GM21723 (cell line): ENCODE results near the gene DOCK8.

ENCODE experiments used
- ATAC-seq: cut with Tn5 transposase; IDR thresholded peaks from one replicate; pipeline ENCODE4 v1.9.1; 2021; ENCODE audit warnings: mild to moderate bottlenecking, moderate library complexity; ENCODE audit not compliant: unreplicated experiment

DOCK8 gene

GRCh38 chr9:487429-487828, 272.8 kb downstream of the DOCK8 start:
- no peak for ATAC-seq

- no peak for ATAC-seq
Measured at GRCh38 chr9:488448-488847, 273.8 kb downstream of the DOCK8 start.

GRCh38 chr9:489198-490197, 274.8 kb downstream of the DOCK8 start:
- no peak for ATAC-seq

GRCh38 chr9:494764-495163, 280.1 kb downstream of the DOCK8 start:
- ATAC-seq = no peak

- no peak for ATAC-seq
Measured at GRCh38 chr9:495739-496138, 281.1 kb downstream of the DOCK8 start.

- no peak for ATAC-seq
Measured at GRCh38 chr9:503326-503725, 288.7 kb downstream of the DOCK8 start.

- peak; percentile 89 for ATAC-seq
Measured at GRCh38 chr9:503881-504852, 289.5 kb downstream of the DOCK8 start, which contains the start of gene KANK1. Gene KANK1 (plus strand): TSS chr9:504695.

GRCh38 chr9:504921-505740, 290.5 kb downstream of the DOCK8 start:
- ATAC-seq = peak; percentile 31

GRCh38 chr9:505741-506059, 291.0 kb downstream of the DOCK8 start:
- no peak for ATAC-seq

- ATAC-seq = no peak
Measured at GRCh38 chr9:506281-506680, 291.6 kb downstream of the DOCK8 start.

- ATAC-seq = no peak
Measured at GRCh38 chr9:511861-512260, 297.2 kb downstream of the DOCK8 start.

- no peak for ATAC-seq
Measured at GRCh38 chr9:512555-513272, 298.0 kb downstream of the DOCK8 start.
